Measurements from ENCODE around the gene LYG2.
A peak's percentile ranks its signal among the peaks of the same experiment; 100 is the strongest.
"Not testable (repeated sequence)": the region's sequence is repeated elsewhere in the genome, so short reads cannot be mapped to it uniquely, and the experiment has no call there.

The LYG2 gene, protein sequence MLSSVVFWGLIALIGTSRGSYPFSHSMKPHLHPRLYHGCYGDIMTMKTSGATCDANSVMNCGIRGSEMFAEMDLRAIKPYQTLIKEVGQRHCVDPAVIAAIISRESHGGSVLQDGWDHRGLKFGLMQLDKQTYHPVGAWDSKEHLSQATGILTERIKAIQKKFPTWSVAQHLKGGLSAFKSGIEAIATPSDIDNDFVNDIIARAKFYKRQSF
- long read RNA-seq, partial matches to known transcripts: 0 of 1 reads
- long read RNA-seq, other reads (novel, unspliced or antisense): 1 of 1 reads

DNA sequence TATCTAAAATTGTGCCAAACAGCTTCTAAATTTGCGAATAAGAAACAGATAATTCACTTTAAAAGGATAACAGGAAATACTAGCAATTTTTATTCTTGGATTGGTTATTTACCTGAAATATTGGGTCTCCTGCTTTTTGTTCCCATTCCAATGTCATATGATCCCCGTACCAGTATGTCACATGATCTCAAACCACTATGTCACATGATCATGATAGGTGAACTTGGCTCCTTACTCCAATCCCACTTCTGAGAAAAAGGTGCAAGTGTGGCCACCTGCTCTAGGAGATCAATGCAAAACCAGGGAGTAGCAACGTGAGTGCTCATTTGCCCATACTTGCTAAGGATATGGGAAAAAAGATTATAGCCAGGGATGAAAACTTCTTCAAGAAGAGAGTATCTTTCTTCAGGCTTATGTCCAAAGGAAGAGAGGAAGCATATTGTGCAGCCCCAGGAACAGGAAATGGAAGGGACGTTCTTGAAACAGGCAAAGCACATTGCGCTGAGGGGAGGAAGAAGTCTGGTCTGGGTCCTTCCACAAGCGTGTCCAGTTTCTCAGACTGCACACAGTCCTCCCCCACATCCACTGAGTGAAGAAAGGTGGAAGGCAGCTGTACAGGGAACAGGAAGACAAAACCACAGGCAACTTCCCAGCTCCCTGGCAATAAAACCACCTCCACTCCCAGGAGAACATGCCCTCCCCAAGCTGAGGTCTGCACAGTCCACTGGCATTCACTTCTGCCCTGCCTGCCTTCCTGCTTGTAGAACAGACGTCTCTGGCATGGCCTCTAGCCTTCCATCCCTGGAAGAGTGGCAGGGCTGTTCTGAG is at the start of gene LYG2:
LYG2 (minus strand) TSS at position 176 of the 828 bp plus-strand sequence. CDS start 1,406 bp downstream, outside the sequence.
- peak within 1 kb of the TSS; percentile 43 for H3K27ac ChIP-seq (replicated peaks)
- TF ChIP-seq GABPA (IDR thresholded peaks at IDR 0.05; ENCODE audit: low read depth) (peak; percentile 88), SPI1 (IDR thresholded peaks at IDR 0.05; ENCODE audit: borderline replicate concordance, low read depth) (peak; percentile 65; the same call in 1 of the 2 replicates), POLR2AphosphoS5 (IDR thresholded peaks at IDR 0.05; ENCODE audit: low read depth) (peak; percentile 60; the same call in 1 of the 2 replicates)
- TF ChIP-seq, protein P1, sequence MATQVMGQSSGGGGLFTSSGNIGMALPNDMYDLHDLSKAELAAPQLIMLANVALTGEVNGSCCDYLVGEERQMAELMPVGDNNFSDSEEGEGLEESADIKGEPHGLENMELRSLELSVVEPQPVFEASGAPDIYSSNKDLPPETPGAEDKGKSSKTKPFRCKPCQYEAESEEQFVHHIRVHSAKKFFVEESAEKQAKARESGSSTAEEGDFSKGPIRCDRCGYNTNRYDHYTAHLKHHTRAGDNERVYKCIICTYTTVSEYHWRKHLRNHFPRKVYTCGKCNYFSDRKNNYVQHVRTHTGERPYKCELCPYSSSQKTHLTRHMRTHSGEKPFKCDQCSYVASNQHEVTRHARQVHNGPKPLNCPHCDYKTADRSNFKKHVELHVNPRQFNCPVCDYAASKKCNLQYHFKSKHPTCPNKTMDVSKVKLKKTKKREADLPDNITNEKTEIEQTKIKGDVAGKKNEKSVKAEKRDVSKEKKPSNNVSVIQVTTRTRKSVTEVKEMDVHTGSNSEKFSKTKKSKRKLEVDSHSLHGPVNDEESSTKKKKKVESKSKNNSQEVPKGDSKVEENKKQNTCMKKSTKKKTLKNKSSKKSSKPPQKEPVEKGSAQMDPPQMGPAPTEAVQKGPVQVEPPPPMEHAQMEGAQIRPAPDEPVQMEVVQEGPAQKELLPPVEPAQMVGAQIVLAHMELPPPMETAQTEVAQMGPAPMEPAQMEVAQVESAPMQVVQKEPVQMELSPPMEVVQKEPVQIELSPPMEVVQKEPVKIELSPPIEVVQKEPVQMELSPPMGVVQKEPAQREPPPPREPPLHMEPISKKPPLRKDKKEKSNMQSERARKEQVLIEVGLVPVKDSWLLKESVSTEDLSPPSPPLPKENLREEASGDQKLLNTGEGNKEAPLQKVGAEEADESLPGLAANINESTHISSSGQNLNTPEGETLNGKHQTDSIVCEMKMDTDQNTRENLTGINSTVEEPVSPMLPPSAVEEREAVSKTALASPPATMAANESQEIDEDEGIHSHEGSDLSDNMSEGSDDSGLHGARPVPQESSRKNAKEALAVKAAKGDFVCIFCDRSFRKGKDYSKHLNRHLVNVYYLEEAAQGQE (IDR thresholded peaks at IDR 0.05; ENCODE audit: insufficient replicate concordance, low read depth): no peak
- TF ChIP-seq, protein P2, sequence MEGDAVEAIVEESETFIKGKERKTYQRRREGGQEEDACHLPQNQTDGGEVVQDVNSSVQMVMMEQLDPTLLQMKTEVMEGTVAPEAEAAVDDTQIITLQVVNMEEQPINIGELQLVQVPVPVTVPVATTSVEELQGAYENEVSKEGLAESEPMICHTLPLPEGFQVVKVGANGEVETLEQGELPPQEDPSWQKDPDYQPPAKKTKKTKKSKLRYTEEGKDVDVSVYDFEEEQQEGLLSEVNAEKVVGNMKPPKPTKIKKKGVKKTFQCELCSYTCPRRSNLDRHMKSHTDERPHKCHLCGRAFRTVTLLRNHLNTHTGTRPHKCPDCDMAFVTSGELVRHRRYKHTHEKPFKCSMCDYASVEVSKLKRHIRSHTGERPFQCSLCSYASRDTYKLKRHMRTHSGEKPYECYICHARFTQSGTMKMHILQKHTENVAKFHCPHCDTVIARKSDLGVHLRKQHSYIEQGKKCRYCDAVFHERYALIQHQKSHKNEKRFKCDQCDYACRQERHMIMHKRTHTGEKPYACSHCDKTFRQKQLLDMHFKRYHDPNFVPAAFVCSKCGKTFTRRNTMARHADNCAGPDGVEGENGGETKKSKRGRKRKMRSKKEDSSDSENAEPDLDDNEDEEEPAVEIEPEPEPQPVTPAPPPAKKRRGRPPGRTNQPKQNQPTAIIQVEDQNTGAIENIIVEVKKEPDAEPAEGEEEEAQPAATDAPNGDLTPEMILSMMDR (IDR thresholded peaks at IDR 0.05; ENCODE audit: insufficient read depth, low read length): no peak
- peak; percentile 30 to 80 for DNase-seq (ENCODE audit: low read depth in 1 of 2, low spot score in 1 of 2)

DNA sequence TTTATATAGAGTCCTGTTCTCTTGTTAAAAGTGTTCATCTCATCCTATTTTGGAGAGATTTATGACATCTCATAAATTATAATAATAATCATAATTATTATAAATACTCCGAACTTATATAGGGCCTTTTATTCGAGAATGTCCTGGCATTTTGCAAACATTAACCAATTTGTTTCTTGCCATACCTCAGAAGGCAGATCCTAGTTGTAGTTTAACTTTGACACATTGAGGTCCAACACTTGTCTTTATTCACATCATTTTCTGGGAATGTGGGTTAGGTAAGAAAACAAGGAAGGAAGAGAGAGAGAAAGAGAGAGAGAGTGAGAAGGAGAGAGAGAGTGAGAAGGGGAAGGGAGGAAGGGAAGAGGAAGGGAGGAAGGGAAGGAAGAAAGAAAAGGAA is 45.6 kb upstream of the LYG2 start, which contains the start of gene LYG1:
LYG1 (minus strand) TSS at position 101 of the 400 bp plus-strand sequence. CDS start 5,527 bp downstream, outside the sequence.
- H3K4me3 ChIP-seq (replicated peaks; ENCODE audit: insufficient read depth, low read length); DNase-seq (ENCODE audit: low read depth in 1 of 2, low spot score in 1 of 2); H3K27ac ChIP-seq (replicated peaks); H3K27me3 ChIP-seq (ENCODE audit: insufficient read depth, poor library complexity, severe bottlenecking): not testable (repeated sequence)

More for the DNA sequence above, at the start of gene LYG2:
- Histone ChIP-seq H3K27me3 (ENCODE audit: insufficient read depth, poor library complexity, severe bottlenecking) (no peaks in the 10 kb centered on the region), H3K4me3 (replicated peaks; ENCODE audit: insufficient read depth, low read length) (no peak within 1 kb of the TSS)

DNA sequence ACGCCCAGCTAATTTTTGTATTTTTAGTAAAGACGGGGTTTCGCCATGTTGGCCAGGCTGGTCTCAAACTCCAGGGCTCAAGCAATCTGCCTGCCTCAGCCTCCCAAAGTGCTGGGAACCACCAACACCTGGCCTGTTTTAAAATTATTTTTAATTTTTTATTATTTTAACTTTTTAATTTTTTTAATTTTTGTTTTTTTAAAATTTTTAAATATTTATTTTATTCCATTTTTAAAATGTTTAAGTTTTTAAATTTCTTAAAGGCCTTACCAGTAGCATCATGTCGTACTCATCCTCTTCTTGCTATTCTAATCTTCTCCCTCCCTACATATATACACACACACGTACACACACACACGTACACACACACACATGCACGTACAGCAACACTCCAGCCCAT is 44.1 kb upstream of the LYG2 start:
- DNase-seq (ENCODE audit: low read depth in 1 of 2, low spot score in 1 of 2): no peak
- H3K27ac ChIP-seq (replicated peaks): no peak overlapping the region
- no peak for TF ChIP-seq SPI1 (IDR thresholded peaks at IDR 0.05; ENCODE audit: borderline replicate concordance, low read depth)
- TF ChIP-seq, protein P1 (IDR thresholded peaks at IDR 0.05; ENCODE audit: insufficient replicate concordance, low read depth): no peak
- TF ChIP-seq, protein P2 (IDR thresholded peaks at IDR 0.05; ENCODE audit: insufficient read depth, low read length): no peak
- no peak for TF ChIP-seq POLR2AphosphoS5 (IDR thresholded peaks at IDR 0.05; ENCODE audit: low read depth)
- no peak for TF ChIP-seq GABPA (IDR thresholded peaks at IDR 0.05; ENCODE audit: low read depth)
- no peaks in the 10 kb centered on the region for H3K27me3 ChIP-seq (ENCODE audit: insufficient read depth, poor library complexity, severe bottlenecking)
- no peak overlapping the region for H3K4me3 ChIP-seq (replicated peaks; ENCODE audit: insufficient read depth, low read length)

DNA sequence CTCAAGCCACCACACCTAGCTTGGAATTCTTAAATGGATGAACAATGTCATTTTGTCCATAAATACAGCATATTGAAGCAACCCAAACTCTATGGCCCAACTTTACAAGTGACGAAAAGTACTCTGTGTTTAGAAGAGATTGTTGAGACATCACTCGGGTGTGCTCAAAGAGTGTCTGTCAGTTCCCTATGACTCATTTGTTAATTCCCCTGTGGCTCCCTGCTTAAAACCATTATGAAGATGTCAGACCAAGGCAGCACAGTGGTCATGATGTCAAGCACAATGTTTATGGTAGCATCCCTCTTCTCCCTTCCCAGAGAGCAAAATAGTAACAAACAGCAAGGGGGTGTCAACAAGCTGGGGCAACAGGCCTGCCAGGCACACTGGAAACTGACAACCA is 42.5 kb upstream of the LYG2 start:
- Histone ChIP-seq H3K27me3 (ENCODE audit: insufficient read depth, poor library complexity, severe bottlenecking) (no peaks in the 10 kb centered on the region), H3K27ac (replicated peaks) (no peak overlapping the region), H3K4me3 (replicated peaks; ENCODE audit: insufficient read depth, low read length) (no peak overlapping the region)
- TF ChIP-seq, protein P2 (IDR thresholded peaks at IDR 0.05; ENCODE audit: insufficient read depth, low read length): no peak
- TF ChIP-seq SPI1 (IDR thresholded peaks at IDR 0.05; ENCODE audit: borderline replicate concordance, low read depth) (no peak), POLR2AphosphoS5 (IDR thresholded peaks at IDR 0.05; ENCODE audit: low read depth) (no peak), GABPA (IDR thresholded peaks at IDR 0.05; ENCODE audit: low read depth) (no peak)
- TF ChIP-seq, protein P1 (IDR thresholded peaks at IDR 0.05; ENCODE audit: insufficient replicate concordance, low read depth): no peak
- DNase-seq (ENCODE audit: low read depth in 1 of 2, low spot score in 1 of 2): peak in 1 of 2 experiments; percentile 3

All from HL-60 (cell line).